HepG2 (cell line): Measurements from ENCODE around the gene DLG5. TPM values are rescaled to one million over a fixed set of nuclear protein-coding genes. Genes with fewer than 3 reads are reported as not detected.

Experiments
- CSRNP2 ChIP-seq: sonication (generic); formaldehyde crosslinking; conservative IDR thresholded peaks from 2 replicates; pipeline ENCODE4 v1.8.0; 2022; ENCODE audit warnings: low read depth, missing genetic modification reagents
- FOXA1 ChIP-seq, 2 experiments: fragments of 450-650 bp in 1 of 2; sonication (generic) in 1 of 2; formaldehyde crosslinking in 1 of 2; IDR thresholded peaks; 2 replicates each; pipeline versions ENCODE4 v1.4.0 to v1.6.1; 2016 to 2020; ENCODE audit warnings: missing genetic modification reagents in 1 of 2
- MEIS1 ChIP-seq: sonication (generic); formaldehyde crosslinking; IDR thresholded peaks from 2 replicates; pipeline ENCODE4 v1.9.0; 2021; ENCODE audit warnings: mild to moderate bottlenecking, missing genetic modification reagents, moderate library complexity, borderline replicate concordance
- MXD4 ChIP-seq: IDR thresholded peaks from 2 replicates; pipeline ENCODE4 v1.6.1; 2016; ENCODE audit warnings: mild to moderate bottlenecking, missing biosample characterization, missing genetic modification reagents
- NKX3-1 ChIP-seq: sonication (generic); formaldehyde crosslinking; IDR thresholded peaks from 2 replicates; pipeline ENCODE4 v1.5.0; 2020; ENCODE audit warnings: missing genetic modification reagents
- PLSCR1 ChIP-seq: sonication (generic); formaldehyde crosslinking; IDR thresholded peaks from 2 replicates; pipeline ENCODE4 v1.5.0; 2020; ENCODE audit warnings: missing genetic modification reagents, mild to moderate bottlenecking, borderline replicate concordance
- RARG ChIP-seq: sonication (generic); formaldehyde crosslinking; IDR thresholded peaks from 2 replicates; pipeline ENCODE4 v1.4.0; 2020; ENCODE audit warnings: low read depth, mild to moderate bottlenecking, missing genetic modification reagents
- SAFB2 ChIP-seq: sonication (generic); formaldehyde crosslinking; IDR thresholded peaks from 2 replicates; pipeline ENCODE4 v1.5.1; 2020; ENCODE audit warnings: missing genetic modification reagents, low read depth, mild to moderate bottlenecking, borderline replicate concordance
- SMARCC2 ChIP-seq: fragments of 450-650 bp; IDR thresholded peaks from 2 replicates; pipeline ENCODE4 v1.6.1; 2017; ENCODE audit warnings: antibody characterized with exemption, mild to moderate bottlenecking
- SMARCE1 ChIP-seq: fragments of 450-650 bp; IDR thresholded peaks from 2 replicates; pipeline ENCODE4 v1.6.1; 2017; ENCODE audit warnings: borderline replicate concordance
- ZNF337 ChIP-seq: sonication (generic); formaldehyde crosslinking; IDR thresholded peaks from 2 replicates; pipeline ENCODE4 v1.5.1; 2020; ENCODE audit warnings: missing genetic modification reagents, low read depth, mild to moderate bottlenecking, borderline replicate concordance
- ZNF350 ChIP-seq: sonication (generic); formaldehyde crosslinking; IDR thresholded peaks from 2 replicates; pipeline ENCODE4 v1.4.0; 2020; ENCODE audit warnings: mild to moderate bottlenecking, low read depth, missing genetic modification reagents, borderline replicate concordance
- ZNF354B ChIP-seq: sonication (generic); formaldehyde crosslinking; IDR thresholded peaks from 2 replicates; pipeline ENCODE4 v1.8.0; 2022; ENCODE audit warnings: mild to moderate bottlenecking, missing genetic modification reagents
- ZNF382 ChIP-seq: sonication (generic); formaldehyde crosslinking; IDR thresholded peaks from 2 replicates; pipeline ENCODE4 v1.5.0; 2020; ENCODE audit warnings: missing genetic modification reagents, mild to moderate bottlenecking, borderline replicate concordance
- ZNF441 ChIP-seq: sonication (generic); formaldehyde crosslinking; IDR thresholded peaks from 2 replicates; pipeline ENCODE4 v1.7.0; 2021; ENCODE audit warnings: missing genetic modification reagents, borderline replicate concordance
- ZNF510 ChIP-seq: sonication (generic); formaldehyde crosslinking; IDR thresholded peaks from 2 replicates; pipeline ENCODE4 v1.4.0; 2020; ENCODE audit warnings: low read depth, mild to moderate bottlenecking, missing genetic modification reagents
- ZNF644 ChIP-seq: IDR thresholded peaks from 2 replicates; pipeline ENCODE4 v1.6.1; 2016; ENCODE audit warnings: low read depth
- ZNF792 ChIP-seq: IDR thresholded peaks from 2 replicates; pipeline ENCODE4 v1.6.1; 2016
- polyA plus RNA-seq, 8 experiments: library from polyadenylated mRNA; depleted of rRNA in 3 of 8; stranded (reverse) in 7 of 8; unstranded in 1 of 8; fragments of >200 nt; fragmentation: Illumina TruSeq in 4 of 8; extraction: Trizol in 4 of 8; gene quantifications; 2 replicates each; pipeline versions ENCODE4 v1.2.1 to v1.2.3, GENCODE V29; 2011 to 2016; ENCODE audit warnings: low read depth in 4 of 8, missing spikeins in 1 of 8, mixed read lengths in 1 of 8; ENCODE audit not compliant: insufficient read depth in 1 of 8
- total RNA-seq, 5 experiments: library from RNA; depleted of rRNA; stranded (reverse); fragments of >200 nt; fragmentation: Illumina TruSeq; extraction: Trizol; gene quantifications; 2 replicates each; pipeline ENCODE4 v1.2.3, GENCODE V29; 2016; ENCODE audit warnings: low read depth in 1 of 5
- TF ChIP-seq, protein P1 (sequence below): sonication (generic); formaldehyde crosslinking; IDR thresholded peaks from 2 replicates; pipeline ENCODE4 v1.4.0; 2020; ENCODE audit warnings: low read depth, mild to moderate bottlenecking, missing genetic modification reagents
- TF ChIP-seq, protein P2 (sequence below): sonication (generic); formaldehyde crosslinking; IDR thresholded peaks from 2 replicates; pipeline ENCODE4 v1.5.0; 2020; ENCODE audit warnings: missing genetic modification reagents

The DLG5 gene
- total and polyA plus RNA-seq, 2 of the 13 experiments (the other 11 are each of a cell fraction or from before 2014, with no cell fraction given), result 15.5 to 18.2 TPM

DNA sequence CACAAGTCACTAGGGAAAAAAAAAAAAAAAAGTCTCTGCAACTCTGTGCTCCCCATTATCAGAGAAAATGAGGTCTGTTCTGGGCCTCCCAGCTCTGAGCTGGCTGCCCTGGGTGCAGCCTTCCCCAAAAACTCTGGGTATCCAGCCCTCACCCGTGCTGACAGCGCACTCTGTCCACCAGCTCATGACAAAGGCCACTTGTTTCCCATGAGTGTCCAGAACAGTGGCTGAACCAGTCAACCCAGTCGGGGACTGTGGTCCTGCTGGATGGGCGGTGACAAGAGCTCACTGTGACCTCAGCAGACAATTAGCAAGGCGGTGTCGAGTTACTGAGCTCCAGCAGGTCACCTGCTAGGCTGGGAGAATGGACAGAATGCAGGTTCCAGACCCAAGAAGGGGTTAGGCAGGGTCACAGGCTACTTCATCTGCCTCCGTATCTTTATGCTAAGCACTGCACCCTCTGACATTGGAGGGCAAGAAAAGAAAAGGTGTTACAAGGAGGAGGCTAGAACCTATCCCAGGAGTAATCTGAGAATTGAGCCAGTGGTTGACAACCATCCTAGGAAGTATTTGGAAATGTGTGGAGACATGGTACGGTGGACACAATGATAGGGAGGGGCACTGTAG lies 37.2 kb downstream of the DLG5 start (continued):
- TF ChIP-seq ZNF644 (CRISPR knock-in tag) (peak; percentile 80), SMARCE1 (no peak), ZNF354B (CRISPR knock-in tag) (no peak), PLSCR1 (CRISPR knock-in tag) (no peak), NKX3-1 (CRISPR knock-in tag) (no peak), ZNF792 (CRISPR knock-in tag) (0 out of 2 replicates have a peak, but pooled peaks have one; percentile 32), ZNF510 (CRISPR knock-in tag) (no peak), MXD4 (CRISPR knock-in tag) (no peak), RARG (CRISPR knock-in tag) (no peak), CSRNP2 (no peak), MEIS1 (CRISPR knock-in tag) (peak; percentile 70; the same call in 1 of the 2 replicates), ZNF337 (CRISPR knock-in tag) (0 out of 2 replicates have a peak, but pooled peaks have one; percentile 40), FOXA1 (IDR thresholded peaks at IDR 0.05) (no peak), FOXA1 (CRISPR knock-in tag; IDR thresholded peaks at IDR 0.05) (peak; percentile 35), ZNF441 (CRISPR knock-in tag) (peak; percentile 43; the same call in 1 of the 2 replicates), ZNF382 (CRISPR knock-in tag) (no peak), SAFB2 (CRISPR knock-in tag) (no peak), SMARCC2 (no peak), ZNF350 (CRISPR knock-in tag) (0 out of 2 replicates have a peak, but pooled peaks have one; percentile 29)
- TF ChIP-seq, protein P1, sequence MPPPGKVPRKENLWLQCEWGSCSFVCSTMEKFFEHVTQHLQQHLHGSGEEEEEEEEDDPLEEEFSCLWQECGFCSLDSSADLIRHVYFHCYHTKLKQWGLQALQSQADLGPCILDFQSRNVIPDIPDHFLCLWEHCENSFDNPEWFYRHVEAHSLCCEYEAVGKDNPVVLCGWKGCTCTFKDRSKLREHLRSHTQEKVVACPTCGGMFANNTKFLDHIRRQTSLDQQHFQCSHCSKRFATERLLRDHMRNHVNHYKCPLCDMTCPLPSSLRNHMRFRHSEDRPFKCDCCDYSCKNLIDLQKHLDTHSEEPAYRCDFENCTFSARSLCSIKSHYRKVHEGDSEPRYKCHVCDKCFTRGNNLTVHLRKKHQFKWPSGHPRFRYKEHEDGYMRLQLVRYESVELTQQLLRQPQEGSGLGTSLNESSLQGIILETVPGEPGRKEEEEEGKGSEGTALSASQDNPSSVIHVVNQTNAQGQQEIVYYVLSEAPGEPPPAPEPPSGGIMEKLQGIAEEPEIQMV (CRISPR knock-in tag), result no peak
- TF ChIP-seq, protein P2, sequence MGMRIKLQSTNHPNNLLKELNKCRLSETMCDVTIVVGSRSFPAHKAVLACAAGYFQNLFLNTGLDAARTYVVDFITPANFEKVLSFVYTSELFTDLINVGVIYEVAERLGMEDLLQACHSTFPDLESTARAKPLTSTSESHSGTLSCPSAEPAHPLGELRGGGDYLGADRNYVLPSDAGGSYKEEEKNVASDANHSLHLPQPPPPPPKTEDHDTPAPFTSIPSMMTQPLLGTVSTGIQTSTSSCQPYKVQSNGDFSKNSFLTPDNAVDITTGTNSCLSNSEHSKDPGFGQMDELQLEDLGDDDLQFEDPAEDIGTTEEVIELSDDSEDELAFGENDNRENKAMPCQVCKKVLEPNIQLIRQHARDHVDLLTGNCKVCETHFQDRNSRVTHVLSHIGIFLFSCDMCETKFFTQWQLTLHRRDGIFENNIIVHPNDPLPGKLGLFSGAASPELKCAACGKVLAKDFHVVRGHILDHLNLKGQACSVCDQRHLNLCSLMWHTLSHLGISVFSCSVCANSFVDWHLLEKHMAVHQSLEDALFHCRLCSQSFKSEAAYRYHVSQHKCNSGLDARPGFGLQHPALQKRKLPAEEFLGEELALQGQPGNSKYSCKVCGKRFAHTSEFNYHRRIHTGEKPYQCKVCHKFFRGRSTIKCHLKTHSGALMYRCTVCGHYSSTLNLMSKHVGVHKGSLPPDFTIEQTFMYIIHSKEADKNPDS, result no peak
